Ectodermal cell (in vitro differentiated cells): Measurements from ENCODE around the gene TTLL5.

Experiments
- H3K27ac ChIP-seq: 2 replicates; pipeline ENCODE4 v1.7.0; 2013; ENCODE audit warnings: mild to moderate bottlenecking, low read depth, low read length; ENCODE audit not compliant: insufficient read depth, poor library complexity, severe bottlenecking
- H3K27me3 ChIP-seq: 2 replicates; pipeline ENCODE4 v1.7.0; 2013; ENCODE audit warnings: mild to moderate bottlenecking, low read length; ENCODE audit not compliant: insufficient read depth, control insufficient read depth, poor library complexity, severe bottlenecking
- H3K36me3 ChIP-seq: one replicate; pipeline ENCODE4 v1.7.0; 2013; ENCODE audit warnings: low read length; ENCODE audit not compliant: control insufficient read depth, insufficient read depth
- H3K4me1 ChIP-seq: one replicate; pipeline ENCODE4 v1.7.0; 2013; ENCODE audit warnings: low read length; ENCODE audit not compliant: control insufficient read depth, insufficient read depth
- H3K4me3 ChIP-seq: 2 replicates; pipeline ENCODE4 v1.7.0; 2013; ENCODE audit warnings: low read depth, low read length, control low read depth; ENCODE audit not compliant: insufficient read depth
- H3K9me3 ChIP-seq: 2 replicates; pipeline ENCODE4 v1.7.0; 2013; ENCODE audit warnings: mild to moderate bottlenecking, low read length, moderate library complexity; ENCODE audit not compliant: control insufficient read depth
- WGBS, 2 experiments: methylation state at CpG; one replicate each; pipeline ENCODE4 v1.1.7; 2013; ENCODE audit warnings: missing lambda C conversion rate in 2 of 2; 5-methylcytosine and 5-hydroxymethylcytosine counted together

Gene TTLL5

GRCh38 chr14:75628816-75629215 is 32.2 kb upstream of the TTLL5 start:
- H3K9me3 ChIP-seq = no peaks in the 10 kb centered on the region
- H3K36me3 ChIP-seq = no peaks in the 10 kb centered on the region
- no peak overlapping the region for H3K4me3 ChIP-seq
- H3K27me3 ChIP-seq = no peaks in the 10 kb centered on the region
- peaks cover 13% of the 10 kb centered on the region for H3K4me1 ChIP-seq
- no peak overlapping the region for H3K27ac ChIP-seq
- WGBS, 2 experiments = 89 to 92% methylated on average over 3 of the region's 3 CpGs

DNA sequence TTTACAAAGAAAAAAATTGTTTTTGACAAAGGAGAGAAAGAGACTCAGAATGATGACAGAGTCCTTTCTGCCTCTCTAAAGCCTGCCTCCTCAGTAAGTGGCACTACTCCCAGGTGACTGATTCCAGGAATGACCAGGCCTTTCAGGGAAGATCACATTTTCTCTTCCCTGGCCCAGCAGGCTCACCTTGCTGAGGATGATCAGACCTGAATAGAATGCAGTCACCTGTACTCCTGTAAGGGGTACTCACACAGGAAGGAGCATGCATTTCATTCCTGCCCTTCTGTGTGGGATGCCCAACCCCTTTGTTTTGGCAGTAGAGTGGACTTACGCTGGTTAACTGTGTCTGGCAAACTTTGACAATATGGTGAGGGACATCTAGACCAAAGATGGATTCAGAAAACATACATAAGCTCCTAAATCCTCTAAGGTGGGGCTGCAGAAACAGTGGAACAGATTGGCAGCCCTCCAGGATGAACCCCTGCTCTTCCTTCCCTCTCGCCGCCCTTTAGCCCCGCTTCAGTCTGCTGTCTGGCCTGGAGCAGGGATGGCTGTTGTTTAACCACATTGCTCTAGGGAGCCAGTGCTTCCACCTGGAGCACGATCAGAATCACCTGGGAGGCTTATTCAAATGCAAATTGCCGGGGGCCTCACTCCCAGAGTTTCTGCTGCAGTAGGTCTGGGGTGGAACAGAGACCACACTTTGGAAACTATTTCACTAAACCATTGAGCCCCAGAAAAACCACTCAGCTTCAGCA is 30.2 kb upstream of the TTLL5 start:
- 60 to 69% methylated on average over 6 of the region's 6 CpGs for WGBS, 2 experiments

GRCh38 chr14:75631453-75631831 is 29.6 kb upstream of the TTLL5 start:
- Histone ChIP-seq H3K4me1 (peaks cover 13% of the 10 kb centered on the region), H3K4me3 (no peak overlapping the region), H3K27me3 (no peaks in the 10 kb centered on the region), H3K36me3 (no peaks in the 10 kb centered on the region), H3K27ac (no peak overlapping the region), H3K9me3 (no peaks in the 10 kb centered on the region)
- 45 to 58% methylated on average over 3 to 4 of the region's 5 CpGs for WGBS, 2 experiments

More for the DNA sequence above, 30.2 kb upstream of the TTLL5 start:
- H3K36me3 ChIP-seq = no peaks in the 10 kb centered on the region
- no peaks in the 10 kb centered on the region for H3K9me3 ChIP-seq
- no peak overlapping the region for H3K27ac ChIP-seq
- H3K4me1 ChIP-seq = peaks cover 13% of the 10 kb centered on the region
- H3K27me3 ChIP-seq = no peaks in the 10 kb centered on the region
- no peak overlapping the region for H3K4me3 ChIP-seq

DNA sequence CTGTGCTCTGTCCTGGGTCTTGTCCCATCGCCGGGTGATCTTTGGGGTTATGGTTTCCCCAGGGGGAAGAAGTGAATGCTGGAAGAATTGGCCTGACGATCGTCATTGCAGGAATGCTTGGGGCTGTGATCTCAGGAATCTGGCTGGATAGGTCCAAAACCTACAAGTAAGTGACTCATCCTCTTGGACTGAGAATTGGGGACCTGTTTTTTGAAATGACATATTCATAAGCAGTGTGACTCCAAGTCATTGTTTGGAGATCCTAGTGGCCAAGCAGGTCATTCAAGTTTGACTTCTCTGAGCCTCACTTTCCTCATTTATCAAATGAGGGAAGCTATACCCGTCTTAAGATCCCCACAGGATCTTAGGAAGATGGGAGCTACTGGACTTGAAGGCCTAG is 26.2 kb upstream of the TTLL5 start:
- H3K4me1 ChIP-seq = peaks cover 13% of the 10 kb centered on the region
- H3K9me3 ChIP-seq = no peaks in the 10 kb centered on the region
- H3K4me3 ChIP-seq = no peak overlapping the region
- H3K27ac ChIP-seq = no peak overlapping the region
- H3K27me3 ChIP-seq = no peaks in the 10 kb centered on the region
- no peaks in the 10 kb centered on the region for H3K36me3 ChIP-seq
- 86 to 93% methylated on average over 5 of the region's 5 CpGs for WGBS, 2 experiments

GRCh38 chr14:75636100-75636692 is 24.9 kb upstream of the TTLL5 start:
- whole genome bisulfite sequencing, 2 experiments = 79 to 82% methylated on average over 13 of the region's 13 CpGs
- Histone ChIP-seq H3K27me3 (no peaks in the 10 kb centered on the region), H3K27ac (no peak overlapping the region)

GRCh38 chr14:75640876-75641275 is 20.2 kb upstream of the TTLL5 start:
- H3K9me3 ChIP-seq = no peaks in the 10 kb centered on the region
- H3K4me3 ChIP-seq = no peak overlapping the region
- WGBS, 2 experiments = 89 to 90% methylated on average over 3 of the region's 3 CpGs
- H3K36me3 ChIP-seq = no peaks in the 10 kb centered on the region
- no peak overlapping the region for H3K27ac ChIP-seq
- H3K4me1 ChIP-seq = no peaks in the 10 kb centered on the region
- H3K27me3 ChIP-seq = no peaks in the 10 kb centered on the region

More at GRCh38 chr14:75636100-75636692, 24.9 kb upstream of the TTLL5 start:
- no peaks in the 10 kb centered on the region for H3K36me3 ChIP-seq
- H3K4me3 ChIP-seq = no peak overlapping the region
- no peaks in the 10 kb centered on the region for H3K9me3 ChIP-seq
- H3K4me1 ChIP-seq = peaks cover 8% of the 10 kb centered on the region

GRCh38 chr14:75643985-75644384 is 17.1 kb upstream of the TTLL5 start:
- Histone ChIP-seq H3K4me1 (no peaks in the 10 kb centered on the region), H3K36me3 (peaks cover 3% of the 10 kb centered on the region), H3K9me3 (no peaks in the 10 kb centered on the region), H3K4me3 (no peak overlapping the region), H3K27ac (no peak overlapping the region), H3K27me3 (no peaks in the 10 kb centered on the region)
- 90 to 95% methylated on average over 4 of the region's 4 CpGs for WGBS, 2 experiments

DNA sequence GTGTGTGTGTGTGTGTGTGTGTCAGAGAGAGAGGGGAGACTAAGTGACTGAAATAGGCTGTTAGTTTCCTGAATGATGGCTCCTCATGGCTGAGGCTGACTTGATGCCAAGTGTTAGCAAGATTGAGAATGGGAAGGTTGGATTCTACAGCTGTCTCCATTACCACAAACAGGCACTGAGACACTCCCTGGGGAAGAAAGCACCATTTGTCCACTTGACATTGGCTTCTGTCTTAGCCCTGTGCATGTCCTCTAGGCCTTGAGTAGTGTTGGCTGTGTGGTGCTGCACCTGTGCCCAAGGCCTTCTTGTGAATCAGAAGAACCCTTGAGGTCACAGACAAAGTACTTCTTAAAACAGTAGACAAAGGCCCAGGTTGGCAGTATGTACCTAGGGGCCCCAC is 16.0 kb upstream of the TTLL5 start:
- Histone ChIP-seq H3K4me1 (no peaks in the 10 kb centered on the region), H3K27ac (no peak overlapping the region), H3K4me3 (no peak overlapping the region), H3K9me3 (no peaks in the 10 kb centered on the region), H3K27me3 (no peaks in the 10 kb centered on the region), H3K36me3 (peaks cover 13% of the 10 kb centered on the region)

GRCh38 chr14:75646762-75647161 is 14.3 kb upstream of the TTLL5 start:
- Histone ChIP-seq H3K9me3 (no peaks in the 10 kb centered on the region), H3K4me1 (no peaks in the 10 kb centered on the region), H3K27ac (no peak overlapping the region), H3K36me3 (peaks cover 29% of the 10 kb centered on the region), H3K4me3 (no peak overlapping the region), H3K27me3 (no peaks in the 10 kb centered on the region)
- WGBS, 2 experiments = 91 to 95% methylated on average over 6 of the region's 6 CpGs

- no peaks in the 10 kb centered on the region for H3K27me3 ChIP-seq
- H3K27ac ChIP-seq = no peak overlapping the region
- no peak overlapping the region for H3K4me3 ChIP-seq
- whole genome bisulfite sequencing, 2 experiments = 86 to 97% methylated on average over 3 of the region's 3 CpGs
- no peaks in the 10 kb centered on the region for H3K4me1 ChIP-seq
- peaks cover 34% of the 10 kb centered on the region for H3K36me3 ChIP-seq
- H3K9me3 ChIP-seq = no peaks in the 10 kb centered on the region
Observed at GRCh38 chr14:75647640-75648039, 13.4 kb upstream of the TTLL5 start.
